ENCODE results near the gene KCNG2.

The KCNG2 gene

GRCh38 chr18:79911344-79912270, 113.9 kb downstream of the KCNG2 start:
- DNase-seq (ENCODE audit: low read depth), result no peak

DNA sequence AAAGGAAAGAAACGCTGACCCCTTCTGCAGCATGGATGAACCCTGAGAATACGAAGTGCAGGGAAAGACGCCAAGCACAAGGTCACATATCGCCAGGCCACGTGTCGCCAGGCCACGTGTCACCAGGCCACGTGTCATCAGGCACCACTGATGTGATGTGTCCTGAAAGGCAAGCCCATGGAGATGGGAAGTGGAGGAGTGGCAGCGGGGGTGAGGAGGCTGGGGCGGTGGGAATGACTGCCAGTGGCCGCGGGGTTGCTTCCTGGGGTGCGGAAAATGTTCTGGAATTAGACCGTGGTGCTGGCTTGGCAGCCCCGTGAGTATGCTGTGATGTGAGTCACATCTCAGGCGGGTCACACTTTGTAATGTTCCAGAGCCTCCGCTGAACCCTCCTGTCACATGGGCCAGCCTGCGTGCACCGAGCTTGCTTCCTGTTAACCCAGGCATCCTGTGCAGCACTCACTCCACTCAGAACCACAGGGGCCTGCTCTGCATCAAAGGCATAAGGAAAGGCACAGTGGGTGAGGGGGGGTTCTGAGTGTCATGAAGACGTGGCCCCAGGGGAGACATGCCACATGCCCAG, 114.8 kb downstream of the KCNG2 start:
- peak; percentile 8 for DNase-seq (ENCODE audit: low read depth)

GRCh38 chr18:79912994-79913831, 115.5 kb downstream of the KCNG2 start:
- no peak for DNase-seq (ENCODE audit: low read depth)

- no peak for DNase-seq (ENCODE audit: low read depth)
These were observed 116.9 kb downstream of the KCNG2 start for GRCh38 chr18:79914614-79915160.

DNA sequence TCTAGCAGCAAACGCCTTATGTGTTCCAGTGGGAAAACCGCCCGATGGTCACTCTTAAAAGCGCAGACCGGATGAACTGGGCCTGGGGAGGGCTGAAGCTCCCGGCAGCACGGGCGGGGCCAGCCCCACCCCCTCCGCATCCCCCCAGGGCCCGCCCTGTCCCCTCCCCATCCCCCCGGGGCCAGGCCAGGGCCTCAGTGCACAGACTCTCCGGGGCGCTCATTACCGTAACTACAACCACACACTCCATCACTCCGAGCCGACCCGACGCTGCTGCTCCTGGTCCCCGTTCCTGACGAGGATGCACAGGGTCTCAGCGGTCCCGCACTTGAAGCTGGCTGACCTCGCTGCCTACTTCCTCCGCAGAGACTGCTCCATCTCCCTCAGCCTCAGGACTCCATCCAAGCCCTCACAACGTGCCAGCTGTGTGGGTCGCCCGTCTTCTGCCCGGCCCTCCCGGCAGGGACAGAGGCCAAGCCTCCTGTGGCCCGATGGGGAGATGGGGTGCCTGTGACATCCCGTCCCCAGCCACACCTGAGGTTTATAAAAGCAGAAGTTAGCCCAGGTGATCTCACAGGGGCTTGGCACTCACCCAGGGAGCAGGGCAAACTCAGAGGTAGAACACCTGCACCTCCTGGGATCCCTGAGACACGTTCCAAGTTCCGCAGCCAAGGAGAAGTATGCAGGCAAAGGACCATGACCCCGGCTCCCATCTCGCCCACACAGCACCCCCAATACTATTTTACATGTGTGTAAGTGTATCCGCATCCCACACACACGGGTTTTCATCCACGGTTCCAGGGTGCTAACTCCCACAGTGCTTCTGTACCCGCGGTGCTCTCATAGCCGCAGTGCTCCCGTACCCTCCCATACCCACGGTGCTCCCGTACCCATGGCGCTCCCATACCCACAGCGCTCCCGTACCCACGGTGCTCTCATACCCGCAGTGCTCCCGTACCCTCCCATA, 117.7 kb downstream of the KCNG2 start:
- DNase-seq (ENCODE audit: low read depth), result no peak

- no peak for DNase-seq (ENCODE audit: low read depth)
These were observed 118.4 kb downstream of the KCNG2 start for GRCh38 chr18:79916128-79916494.

GRCh38 chr18:79916546-79917168, 118.9 kb downstream of the KCNG2 start:
- DNase-seq (ENCODE audit: low read depth), result no peak

GRCh38 chr18:79917169-79917852, 119.6 kb downstream of the KCNG2 start:
- DNase-seq (ENCODE audit: low read depth), result no peak

DNA sequence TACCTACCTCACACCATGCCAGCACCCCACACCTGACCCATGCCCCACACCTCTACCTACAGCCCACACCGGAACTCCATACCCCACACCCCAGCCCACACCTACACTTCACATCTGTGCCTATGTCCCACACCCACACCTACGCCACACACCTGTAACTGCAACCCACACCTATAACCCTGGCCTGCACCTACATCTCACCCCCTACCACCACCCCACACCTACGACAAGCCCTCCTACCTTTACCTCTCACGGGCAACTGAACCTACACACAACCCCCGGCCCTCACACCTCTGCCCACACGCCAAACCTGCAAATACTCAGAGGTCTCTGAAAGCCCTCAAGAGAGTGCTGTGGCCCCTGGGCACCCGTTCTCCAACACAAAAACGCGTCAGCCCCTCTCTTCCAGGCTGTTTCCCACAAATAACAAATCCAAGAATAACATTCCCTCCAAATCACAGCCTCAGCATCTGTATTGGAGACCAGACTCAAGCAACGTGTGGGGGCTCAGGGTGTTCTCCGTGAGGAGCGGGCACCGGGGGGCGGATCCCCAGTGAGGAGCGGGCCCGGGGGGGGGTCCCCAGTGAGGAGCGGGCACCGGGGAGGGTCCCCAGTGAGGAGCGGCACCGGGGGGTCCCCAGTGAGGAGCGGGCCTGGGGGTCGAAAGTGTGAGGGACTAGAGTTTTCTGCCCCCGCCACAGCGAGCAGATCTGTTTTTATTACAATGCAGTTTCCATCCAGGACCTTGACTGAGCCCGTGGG, 120.3 kb downstream of the KCNG2 start:
- no peak for DNase-seq (ENCODE audit: low read depth)

- DNase-seq (ENCODE audit: low read depth), result no peak
These were observed 120.9 kb downstream of the KCNG2 start for GRCh38 chr18:79918615-79919011.

DNA sequence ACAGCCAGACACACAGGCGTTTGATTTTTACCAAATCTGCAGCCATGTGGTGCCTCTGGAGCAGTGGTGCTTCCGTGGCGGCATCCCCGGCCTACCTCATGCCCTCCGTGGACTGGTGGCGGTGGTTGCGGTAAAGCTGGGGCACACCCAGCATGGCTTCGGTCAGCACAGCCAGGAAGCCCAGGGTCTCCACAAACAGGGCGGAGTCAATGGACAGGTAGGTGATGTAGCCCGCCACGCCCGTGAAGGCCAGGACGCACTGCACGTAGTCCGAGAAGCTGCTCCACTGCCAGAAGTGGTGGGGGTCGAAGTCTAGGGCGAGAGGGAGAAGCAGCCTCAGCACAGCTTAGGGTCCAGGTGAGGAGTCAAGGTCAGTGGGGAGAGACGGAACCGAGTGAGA, 121.4 kb downstream of the KCNG2 start:
- DNase-seq (ENCODE audit: low read depth), result no peak

DNA sequence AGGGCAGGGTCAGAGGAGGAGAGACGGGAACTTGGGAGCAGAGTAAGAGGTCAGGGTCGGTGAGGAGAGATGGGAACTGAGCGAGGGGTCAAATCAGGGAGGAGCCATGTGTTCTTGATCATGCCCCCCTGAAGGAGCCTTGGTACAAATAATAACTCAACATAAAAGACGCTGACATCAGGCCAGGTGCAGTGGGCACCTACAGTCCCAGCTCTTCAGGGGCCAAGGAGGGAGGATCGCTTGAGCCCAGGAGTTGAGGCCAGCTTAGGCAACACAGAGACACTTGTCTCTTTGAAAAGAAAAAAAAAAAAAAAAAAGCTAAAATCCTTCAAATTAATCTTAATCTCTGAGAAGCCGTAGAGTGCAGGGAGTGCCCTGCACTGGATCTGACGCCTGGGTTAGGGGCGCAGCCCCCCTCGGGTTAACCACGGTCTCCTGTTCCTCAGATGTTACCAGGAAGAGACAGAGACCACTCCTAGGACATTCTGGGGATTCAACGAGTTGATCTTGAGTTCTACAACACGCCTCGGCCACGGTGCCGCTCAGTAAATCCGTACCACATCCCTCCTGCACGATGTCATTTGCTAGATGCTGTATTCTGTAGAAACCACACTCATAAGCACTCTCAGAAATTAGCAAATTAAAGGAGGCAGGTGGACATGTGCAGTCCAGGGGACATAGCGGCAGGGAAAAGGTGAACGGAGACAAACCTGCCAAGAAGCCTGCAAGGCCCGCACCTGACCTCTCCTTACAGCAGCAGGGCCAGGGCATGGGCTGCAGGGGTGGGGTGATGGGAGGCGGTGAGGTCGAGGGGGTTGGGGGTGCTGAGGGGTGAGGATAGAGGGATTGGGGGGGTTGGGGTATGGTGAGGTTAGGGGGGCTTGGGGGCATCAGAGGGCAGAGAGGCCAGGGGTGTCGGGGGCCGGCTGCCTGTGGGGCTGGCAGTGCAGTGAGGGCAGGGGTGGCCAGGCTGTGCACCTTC, 124.5 kb downstream of the KCNG2 start:
- no peak for DNase-seq (ENCODE audit: low read depth)

DNA sequence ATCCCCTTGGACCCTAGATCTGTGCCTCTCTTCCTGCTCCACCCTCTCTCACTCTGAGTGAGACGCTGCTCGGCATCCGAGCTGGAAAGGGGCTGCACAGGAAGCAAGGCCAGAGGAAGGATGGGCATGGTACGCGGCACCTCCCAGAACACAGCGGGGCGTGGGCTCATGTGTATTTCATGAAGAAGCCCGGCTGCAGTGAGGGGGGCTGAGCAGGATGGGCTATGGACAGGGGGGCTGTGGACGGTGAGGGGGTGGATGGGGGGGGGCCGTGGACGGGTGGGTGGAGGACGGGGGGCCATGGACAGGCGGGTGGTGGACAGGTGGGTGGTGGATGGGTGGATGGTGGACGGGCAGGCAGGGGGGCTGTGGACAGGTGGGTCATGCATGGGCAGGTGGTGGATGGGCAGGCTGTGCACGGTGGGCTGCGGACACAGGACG, 125.3 kb downstream of the KCNG2 start:
- DNase-seq (ENCODE audit: low read depth), result no peak

DNA sequence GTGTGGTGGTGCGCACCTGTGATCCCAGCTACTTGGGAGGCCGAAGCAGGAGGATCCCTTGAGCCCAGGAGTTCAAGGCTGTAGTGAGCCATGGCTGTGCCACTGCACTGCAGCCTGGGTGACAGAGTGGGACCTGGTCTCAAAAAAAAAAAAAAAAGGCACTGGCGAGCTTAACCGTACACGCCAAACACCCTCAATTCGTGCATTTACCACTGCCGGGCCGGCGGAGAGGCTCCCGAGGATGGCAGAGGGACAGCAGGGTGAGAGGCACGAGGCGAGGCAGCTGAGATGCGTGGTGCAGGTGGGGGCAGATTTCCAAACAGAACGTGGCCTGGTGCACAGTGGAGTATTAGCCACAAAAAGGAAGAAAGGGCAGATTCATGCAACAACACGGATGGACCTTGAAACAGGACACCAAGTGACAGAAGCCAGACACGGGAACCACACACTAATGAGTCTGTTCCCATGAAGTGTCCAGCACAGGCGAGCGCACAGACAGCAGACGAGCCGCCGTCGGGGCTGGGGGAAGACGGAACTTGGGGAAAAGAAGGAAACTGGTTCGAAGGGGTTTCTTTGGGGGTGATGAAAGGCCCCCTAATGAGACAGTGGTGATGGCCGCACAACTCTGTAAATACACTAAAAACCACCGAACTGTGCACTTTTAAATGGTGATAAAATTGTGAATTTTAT, 126.3 kb downstream of the KCNG2 start:
- DNase-seq (ENCODE audit: low read depth), result no peak

DNA sequence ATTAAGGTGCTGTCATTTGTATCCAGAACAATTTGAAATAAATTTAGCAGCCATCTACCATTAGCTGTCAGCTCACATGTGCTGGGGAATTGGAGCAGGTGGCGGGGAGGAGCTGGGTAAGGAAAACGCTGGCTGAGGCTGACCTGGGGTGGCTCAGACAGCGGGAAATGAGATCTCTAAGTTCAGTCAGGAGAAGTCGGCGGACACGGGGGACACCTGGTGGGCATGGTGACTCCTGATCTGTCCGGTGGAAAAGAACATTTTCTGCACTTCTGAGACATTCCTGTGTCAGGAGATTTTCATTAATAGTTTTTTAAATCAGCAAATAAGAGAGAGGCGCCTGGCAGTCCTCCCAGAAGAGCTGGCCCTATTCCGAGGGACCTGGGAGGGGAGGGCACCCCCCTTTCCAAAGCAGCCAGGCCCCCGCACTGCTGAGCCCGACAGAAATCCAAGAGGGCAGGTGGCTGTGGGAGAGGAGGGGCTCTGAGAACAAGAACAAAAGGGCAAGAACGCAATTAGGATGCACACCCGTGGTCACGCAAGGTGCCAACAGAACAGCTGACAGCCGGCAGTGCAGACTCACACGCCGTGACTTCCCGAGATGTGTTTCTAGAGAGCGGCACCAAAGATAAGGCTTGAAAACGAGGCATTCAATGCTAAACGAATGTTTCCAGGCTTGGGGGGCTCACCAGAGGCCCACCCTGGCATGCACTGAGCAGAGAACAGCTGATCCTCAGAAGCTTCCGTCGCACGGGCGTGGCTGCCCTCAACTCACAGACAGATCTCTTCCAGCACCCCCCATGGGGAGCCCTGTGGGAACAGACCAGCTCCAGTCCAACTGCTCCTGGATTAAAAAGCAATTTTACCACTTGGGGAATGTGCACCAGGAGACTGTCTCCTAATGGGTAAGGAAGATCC, 127.3 kb downstream of the KCNG2 start:
- DNase-seq (ENCODE audit: low read depth), result no peak

- DNase-seq (ENCODE audit: low read depth), result no peak
These were observed 128.6 kb downstream of the KCNG2 start for GRCh38 chr18:79926306-79926705.

All from GM04503 (cell line).